Frontal cortex (tissue), 4 donors: ENCODE data around the gene TMEM132A. TPM values are rescaled to one million over a fixed set of nuclear protein-coding genes. Genes with fewer than 3 reads are reported as not detected.
"Not testable (repeated sequence)": the region's sequence is repeated elsewhere in the genome, so short reads cannot be mapped to it uniquely, and the experiment has no call there.

Experiments
- DNase-seq, 2 donors: peaks; one replicate each; pipeline ENCODE4 v3.0.0; 2012; ENCODE audit warnings: low spot score in 2 of 2
- FAIRE-seq: peaks from 2 replicates; lab custom pipeline; 2012; peaks lifted over from hg19 to GRCh38; lab: Jason Lieb, UNC
- total RNA-seq: library from RNA; depleted of rRNA; stranded (reverse); fragments of >200 nt; gene quantifications from one replicate; pipeline ENCODE4 v1.2.3, GENCODE V29; 2014
- donor health status: control.
- donor health status: control.
- donor health status: control.

The TMEM132A gene
- total RNA-seq, 1 donor from 2014 or later = 131 TPM

GRCh38 chr11:60900673-60901404, 23.4 kb upstream of the TMEM132A start:
- DNase-seq = no peak
- no peak for FAIRE-seq

GRCh38 chr11:60902625-60903024, 21.6 kb upstream of the TMEM132A start:
- DNase-seq (no peak), FAIRE-seq (no peak)

- no peak for FAIRE-seq
- no peak for DNase-seq
Measured at GRCh38 chr11:60905047-60905446, 19.2 kb upstream of the TMEM132A start.

GRCh38 chr11:60905551-60906113, 18.6 kb upstream of the TMEM132A start:
- DNase-seq = no peak
- FAIRE-seq = no peak

- peak; percentile 56 for FAIRE-seq
Measured at GRCh38 chr11:60906132-60906972, 17.9 kb upstream of the TMEM132A start, which contains the start of gene PRPF19. Gene PRPF19 (minus strand): TSS chr11:60906585. CDS start chr11:60906382, 203 bp downstream.

GRCh38 chr11:60908803-60909202, 15.5 kb upstream of the TMEM132A start:
- FAIRE-seq (no peak), DNase-seq (no peak)

More at GRCh38 chr11:60906132-60906972, 17.9 kb upstream of the TMEM132A start, which contains the start of gene PRPF19:
- peak; percentile 96 to 97 for DNase-seq

GRCh38 chr11:60909680-60910280, 14.5 kb upstream of the TMEM132A start:
- not testable (repeated sequence) for FAIRE-seq, DNase-seq

- DNase-seq = no peak
- no peak for FAIRE-seq
Measured at GRCh38 chr11:60910281-60910687, 14.0 kb upstream of the TMEM132A start.

- no peak for FAIRE-seq
- DNase-seq = no peak
Measured at GRCh38 chr11:60910711-60911380, 13.4 kb upstream of the TMEM132A start.

- no peak for FAIRE-seq
- no peak for DNase-seq
Measured at GRCh38 chr11:60912223-60912850, 11.9 kb upstream of the TMEM132A start.

- DNase-seq (no peak), FAIRE-seq (no peak)
Measured at GRCh38 chr11:60912851-60913528, 11.3 kb upstream of the TMEM132A start.

GRCh38 chr11:60913793-60914632, 10.2 kb upstream of the TMEM132A start, which contains the start of gene TMEM109:
Gene TMEM109 (plus strand): TSS chr11:60914158. CDS start chr11:60919694, 5,536 bp downstream.
- DNase-seq = peak; percentile 88 to 89
- no peak for FAIRE-seq

GRCh38 chr11:60914633-60915247, 9.5 kb upstream of the TMEM132A start:
- FAIRE-seq (no peak), DNase-seq (no peak)

- peak in 1 of 2 donors; percentile 67 for DNase-seq
- no peak for FAIRE-seq
Measured at GRCh38 chr11:60915248-60915914, 8.9 kb upstream of the TMEM132A start.

GRCh38 chr11:60916669-60917206, 7.5 kb upstream of the TMEM132A start:
- FAIRE-seq = no peak

GRCh38 chr11:60917267-60917666, 7.0 kb upstream of the TMEM132A start:
- DNase-seq (no peak), FAIRE-seq (no peak)

More at GRCh38 chr11:60916669-60917206, 7.5 kb upstream of the TMEM132A start:
- no peak for DNase-seq
